Endothelial cell of umbilical vein (primary cell): ENCODE measurements around the gene MISP3. TPM values are rescaled to one million over a fixed set of nuclear protein-coding genes. Genes with fewer than 3 reads are reported as not detected.

ENCODE experiments used
- BruUV-seq: library from RNA; stranded (reverse); fragments of 400-500 nt; replicated peaks from 2 replicates; lab custom pipeline; 2021; lab: Mats Ljungman, UMichigan
- CTCF ChIA-PET: fragments of 300-600, 350-600 bp; sonication (Branson Sonifier 250); formaldehyde crosslinking; loops from one replicate; lab custom pipeline; 2021; ENCODE audit warnings: antibody characterized with exemption, inconsistent platforms; lab: Charles Lee
- POLR2A ChIA-PET: fragments of 300-600, 350-600 bp; sonication (Branson Sonifier 250); formaldehyde crosslinking; loops from one replicate; lab custom pipeline; 2021; ENCODE audit warnings: antibody characterized with exemption, inconsistent platforms; lab: Charles Lee
- DNase-seq: peaks from one replicate; pipeline ENCODE4 v3.0.0-alpha.2; 2011; ENCODE audit warnings: low read depth, low spot score
- FAIRE-seq: peaks from 2 replicates; lab custom pipeline; 2011; peaks lifted over from hg19 to GRCh38; lab: Jason Lieb, UNC
- H2AFZ ChIP-seq: 2 replicates; pipeline ENCODE4 v1.6.0; 2012; ENCODE audit warnings: low read depth, low read length, control low read depth, inconsistent platforms
- H3K27ac ChIP-seq: 2 replicates; pipeline ENCODE4 v1.5.1; 2011; ENCODE audit warnings: low read depth, mild to moderate bottlenecking, control low read depth, low read length, moderate library complexity; ENCODE audit not compliant: insufficient read depth
- H3K27me3 ChIP-seq, 2 experiments: 2 replicates each; pipeline versions ENCODE4 v1.6.0 to v1.6.1; 2011; ENCODE audit warnings: low read length in 2 of 2, mixed read lengths in 1 of 2; ENCODE audit not compliant: control insufficient read depth in 2 of 2, insufficient read depth in 2 of 2
- H3K36me3 ChIP-seq, 2 experiments: 2 replicates in 1 of 2; 3 replicates in 1 of 2; pipeline ENCODE4 v1.5.1; 2011; ENCODE audit warnings: low read length in 2 of 2, mild to moderate bottlenecking in 1 of 2, moderate library complexity in 1 of 2; ENCODE audit not compliant: control insufficient read depth in 2 of 2, insufficient read depth in 2 of 2; ENCODE audit errors: extremely low read depth in 1 of 2
- H3K4me1 ChIP-seq: 3 replicates; pipeline ENCODE4 v1.5.1; 2011; ENCODE audit warnings: mild to moderate bottlenecking, low read length; ENCODE audit not compliant: control insufficient read depth, insufficient read depth; ENCODE audit errors: extremely low read depth
- H3K4me2 ChIP-seq: 2 replicates; pipeline ENCODE4 v1.6.1; 2011; ENCODE audit warnings: low read length, control low read depth, mixed read lengths; ENCODE audit not compliant: insufficient read depth
- H3K4me3 ChIP-seq, 3 experiments: fragments of 200-600 bp in 1 of 3; sonication (generic), shearing (Covaris generic) in 1 of 3; replicated peaks in 1 of 3; 2 replicates each; pipeline ENCODE4 v1.5.1; 2011 to 2016; ENCODE audit warnings: control low read depth in 3 of 3, low read length in 3 of 3, mild to moderate bottlenecking in 2 of 3, inconsistent platforms in 1 of 3, low read depth in 1 of 3, moderate library complexity in 1 of 3; ENCODE audit not compliant: insufficient read depth in 1 of 3
- H3K79me2 ChIP-seq: 2 replicates; pipeline ENCODE4 v1.6.0; 2012; ENCODE audit warnings: low read length, inconsistent platforms; ENCODE audit not compliant: control insufficient read depth, insufficient read depth
- H3K9ac ChIP-seq: replicated peaks from 2 replicates; pipeline ENCODE3; 2011; ENCODE audit warnings: low read length, control low read depth; ENCODE audit not compliant: insufficient read depth; ENCODE audit errors: extremely low read depth
- H3K9me1 ChIP-seq: replicated peaks from 3 replicates; pipeline ENCODE4 v1.6.0; 2011; ENCODE audit warnings: mild to moderate bottlenecking, low read length; ENCODE audit not compliant: control insufficient read depth, insufficient read depth; ENCODE audit errors: extremely low read depth
- H3K9me3 ChIP-seq: replicated peaks from 2 replicates; pipeline ENCODE4 v1.5.1; 2012; ENCODE audit warnings: low read length, inconsistent platforms; ENCODE audit not compliant: control insufficient read depth, insufficient read depth
- H4K20me1 ChIP-seq: replicated peaks from 2 replicates; pipeline ENCODE3; 2011; ENCODE audit warnings: mild to moderate bottlenecking, low read length; ENCODE audit not compliant: control insufficient read depth, insufficient read depth; ENCODE audit errors: extremely low read depth
- CTCF ChIP-seq, 2 donors: IDR thresholded peaks; 1 replicate in 1 of 2; 2 replicates in 1 of 2; pipeline ENCODE4 v1.5.1; 2011; ENCODE audit warnings: low read length in 2 of 2, mild to moderate bottlenecking in 2 of 2, moderate library complexity in 2 of 2, control low read depth in 1 of 2, inconsistent platforms in 1 of 2, low read depth in 1 of 2; ENCODE audit not compliant: insufficient read depth in 1 of 2; ENCODE audit errors: extremely low read depth in 1 of 2
- EZH2 ChIP-seq: IDR thresholded peaks from 2 replicates; pipeline ENCODE4 v1.6.1; 2012; ENCODE audit warnings: borderline replicate concordance, low read depth, mild to moderate bottlenecking, moderate library complexity, low read length, inconsistent platforms; ENCODE audit not compliant: severe bottlenecking
- FOS ChIP-seq: IDR thresholded peaks from 2 replicates; pipeline ENCODE4 v1.6.1; 2011; ENCODE audit warnings: mild to moderate bottlenecking, low read length, moderate library complexity, borderline replicate concordance; ENCODE audit not compliant: insufficient read depth
- GATA2 ChIP-seq: IDR thresholded peaks from 2 replicates; pipeline ENCODE4 v1.7.0; 2011; ENCODE audit warnings: low read depth, mild to moderate bottlenecking, moderate library complexity, mixed read lengths, low read length; ENCODE audit not compliant: insufficient read length, insufficient read depth
- JUN ChIP-seq: IDR thresholded peaks from 2 replicates; pipeline ENCODE4 v1.6.1; 2011; ENCODE audit warnings: borderline replicate concordance, low read depth; ENCODE audit not compliant: insufficient read length, insufficient read depth
- MYC ChIP-seq: IDR thresholded peaks from one replicate; pipeline ENCODE4 v1.6.1; 2011; ENCODE audit warnings: mild to moderate bottlenecking, low read depth, low read length
- POLR2A ChIP-seq: IDR thresholded peaks from 2 replicates; pipeline ENCODE4 v1.6.1; 2012; ENCODE audit warnings: low read depth, mild to moderate bottlenecking, control low read depth, low read length
- POLR2AphosphoS5 ChIP-seq: IDR thresholded peaks from 2 replicates; pipeline ENCODE4 v1.6.1; 2012; ENCODE audit warnings: low read depth, mild to moderate bottlenecking, control low read depth, low read length, moderate library complexity; ENCODE audit not compliant: insufficient read depth
- dilution Hi-C: fragments of 300-500 bp; cut with MboI; formaldehyde crosslinking; loops from one replicate; pipeline ENCODE4 v1.15.0; 2019; ENCODE audit warnings: low sequenced_read_pairs; ENCODE audit not compliant: extremely low pct_ligation_motif_present
- intact Hi-C: fragments of 100-400 bp; cut with micrococcal nuclease; formaldehyde crosslinking; loops from one replicate; pipeline ENCODE4 v1.10.0; 2022
- polyA plus RNA-seq, 4 experiments: library from polyadenylated mRNA; depleted of rRNA in 3 of 4; stranded (reverse) in 3 of 4; unstranded in 1 of 4; fragments of >200 nt; gene quantifications; 2 replicates each; pipeline versions ENCODE4 v1.2.1 to v1.2.3, GENCODE V29; 2011 to 2012; ENCODE audit warnings: missing spikeins in 1 of 4
- total RNA-seq: library from RNA; stranded (reverse); gene quantifications from 2 replicates; pipeline ENCODE4 v1.2.3, GENCODE V29; 2021
- TF ChIP-seq, protein P1 (sequence below): IDR thresholded peaks from 2 replicates; pipeline ENCODE4 v1.6.1; 2011; ENCODE audit not compliant: insufficient read depth, insufficient read length

MISP3 gene
- total and polyA plus RNA-seq, 2 donors (not counting 3 experiments of a cell fraction or from before 2014, with no cell fraction given): 0.26 to 0.31 TPM

GRCh38 chr19:14054099-14054498, 18.5 kb upstream of the MISP3 start:
- ChIA-PET CTCF (interaction anchor here (1.0 to 1.1 kb wide), 2 partner anchors 12 to 18 kb away, joined by 4 to 7 read pairs; partner anchors contain the start of gene MISP3), POLR2A (no interaction called here)
- Histone ChIP-seq H3K9me3 (no peaks in the 10 kb centered on the region), H3K27ac (no peak overlapping the region), H3K4me3 (no peak overlapping the region), H3K9me1 (no peaks in the 10 kb centered on the region), H3K4me1 (no peaks in the 10 kb centered on the region), H3K9ac (no peak overlapping the region), H3K27me3 (peaks cover 6% of the 10 kb centered on the region in 2 experiments), H4K20me1 (no peaks in the 10 kb centered on the region), H3K79me2 (no peaks in the 10 kb centered on the region), H3K4me2 (no peak overlapping the region), H2AFZ (no peak overlapping the region), H3K36me3 (no peaks in the 10 kb centered on the region)
- no peak for DNase-seq
- dilution Hi-C loops: no loop called here
- intact Hi-C loops: no loop called here
- TF ChIP-seq POLR2A (no peak), EZH2 (no peak), FOS (no peak), MYC (no peak), GATA2 (no peak)
- FAIRE-seq: no peak
- no TSS peak for BruUV-seq

- ChIA-PET POLR2A (no interaction called here), CTCF (interaction anchor here (1.0 to 1.1 kb wide), 2 partner anchors 12 to 17 kb away, joined by 4 to 7 read pairs; partner anchors contain the start of gene MISP3)
- Histone ChIP-seq H3K4me1 (no peaks in the 10 kb centered on the region), H3K27me3 (peaks cover 6 to 8% of the 10 kb centered on the region in 2 experiments), H3K9me1 (no peaks in the 10 kb centered on the region), H3K9me3 (no peaks in the 10 kb centered on the region), H2AFZ (no peak overlapping the region), H4K20me1 (no peaks in the 10 kb centered on the region), H3K79me2 (no peaks in the 10 kb centered on the region), H3K4me3 (no peak overlapping the region), H3K4me2 (no peak overlapping the region), H3K36me3 (no peaks in the 10 kb centered on the region), H3K27ac (no peak overlapping the region), H3K9ac (no peak overlapping the region)
- no TSS peak for BruUV-seq
- dilution Hi-C loops: no loop called here
- FAIRE-seq (no peak), DNase-seq (no peak)
- TF ChIP-seq FOS (no peak), POLR2A (no peak), MYC (no peak), EZH2 (no peak), CTCF (IDR thresholded peaks at IDR 0.05; ENCODE audit: extremely low read depth in 1 of 2, insufficient read depth in 1 of 2, low read depth in 1 of 2, low read length in 2 of 2) (no peak), GATA2 (no peak), JUN (no peak), POLR2AphosphoS5 (no peak)
- TF ChIP-seq, protein P1, sequence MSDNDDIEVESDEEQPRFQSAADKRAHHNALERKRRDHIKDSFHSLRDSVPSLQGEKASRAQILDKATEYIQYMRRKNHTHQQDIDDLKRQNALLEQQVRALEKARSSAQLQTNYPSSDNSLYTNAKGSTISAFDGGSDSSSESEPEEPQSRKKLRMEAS: no peak
- intact Hi-C loops: loop anchor here (5.0 kb wide), 1 partner anchor 172 kb away; no protein-coding TSS in a partner anchor
These were observed 17.9 kb upstream of the MISP3 start for GRCh38 chr19:14054721-14055120.
